GM18511 (cell line): ENCODE results near the gene KCNIP4.

Source experiments
- ATAC-seq: cut with Tn5 transposase; IDR thresholded peaks from one replicate; pipeline ENCODE4 v1.9.1; 2021; ENCODE audit warnings: mild to moderate bottlenecking, moderate library complexity; ENCODE audit not compliant: unreplicated experiment

Gene KCNIP4

GRCh38 chr4:21507439-21507838, 441.1 kb downstream of the KCNIP4 start:
- ATAC-seq, result no peak

GRCh38 chr4:21490682-21491081, 457.9 kb downstream of the KCNIP4 start:
- ATAC-seq, result no peak

DNA sequence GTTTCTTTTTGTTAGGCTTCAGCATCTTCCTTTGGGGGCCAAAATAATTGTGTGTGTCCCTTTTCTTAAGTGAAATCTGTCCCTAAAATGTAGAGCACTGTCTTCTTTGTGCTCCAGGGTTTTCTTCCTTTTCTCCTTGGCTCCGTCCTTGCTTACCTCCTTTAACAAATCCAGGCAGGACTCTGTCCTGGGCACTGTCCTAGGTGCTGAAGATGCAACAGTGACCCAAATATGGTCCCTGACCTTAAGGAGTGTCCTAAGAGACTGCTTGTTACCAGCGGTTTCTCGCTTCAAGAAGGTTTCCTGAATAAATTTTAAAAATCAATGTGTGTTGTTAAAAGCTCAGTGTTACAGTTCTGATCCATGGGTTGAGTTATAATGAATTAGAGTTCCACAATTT, 471.8 kb downstream of the KCNIP4 start:
- no peak for ATAC-seq

DNA sequence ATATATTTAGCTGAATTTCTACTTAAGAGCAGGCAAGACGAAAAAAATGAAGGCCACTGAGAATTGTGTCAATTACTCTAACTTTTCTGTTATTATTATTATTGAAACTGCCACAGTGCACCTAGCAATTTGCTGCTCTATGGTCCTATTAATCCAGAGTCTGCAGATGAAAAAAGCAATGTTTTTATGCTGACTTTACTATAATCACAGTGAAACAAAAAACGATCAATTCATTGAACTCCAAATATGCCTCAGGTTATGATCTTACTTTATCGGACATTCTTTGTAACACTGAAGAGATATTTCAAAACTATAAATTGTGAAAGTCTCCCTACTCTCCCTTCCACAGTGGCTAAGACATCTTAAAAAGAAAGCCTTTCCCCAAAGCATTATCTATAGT, 474.4 kb downstream of the KCNIP4 start:
- ATAC-seq, result no peak

DNA sequence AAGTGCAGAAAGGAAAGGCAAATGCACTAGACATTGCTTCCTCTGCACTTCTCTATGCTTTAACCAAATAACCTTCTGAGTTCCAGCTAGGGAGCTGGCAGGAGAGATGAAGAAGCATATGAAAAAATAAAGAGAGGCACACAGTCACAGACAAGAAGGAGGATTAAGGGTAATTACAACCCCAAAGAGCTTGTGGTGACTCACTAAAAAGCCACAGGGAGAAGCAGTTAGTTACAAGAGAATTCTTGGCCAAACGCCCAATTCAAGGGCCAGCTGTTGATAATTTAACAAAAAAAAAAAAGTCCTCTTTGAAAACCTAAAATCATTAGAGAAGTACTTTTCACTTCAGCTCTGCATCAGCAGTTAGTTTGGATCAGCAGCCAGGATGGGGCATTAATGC, 478.0 kb downstream of the KCNIP4 start:
- no peak for ATAC-seq

DNA sequence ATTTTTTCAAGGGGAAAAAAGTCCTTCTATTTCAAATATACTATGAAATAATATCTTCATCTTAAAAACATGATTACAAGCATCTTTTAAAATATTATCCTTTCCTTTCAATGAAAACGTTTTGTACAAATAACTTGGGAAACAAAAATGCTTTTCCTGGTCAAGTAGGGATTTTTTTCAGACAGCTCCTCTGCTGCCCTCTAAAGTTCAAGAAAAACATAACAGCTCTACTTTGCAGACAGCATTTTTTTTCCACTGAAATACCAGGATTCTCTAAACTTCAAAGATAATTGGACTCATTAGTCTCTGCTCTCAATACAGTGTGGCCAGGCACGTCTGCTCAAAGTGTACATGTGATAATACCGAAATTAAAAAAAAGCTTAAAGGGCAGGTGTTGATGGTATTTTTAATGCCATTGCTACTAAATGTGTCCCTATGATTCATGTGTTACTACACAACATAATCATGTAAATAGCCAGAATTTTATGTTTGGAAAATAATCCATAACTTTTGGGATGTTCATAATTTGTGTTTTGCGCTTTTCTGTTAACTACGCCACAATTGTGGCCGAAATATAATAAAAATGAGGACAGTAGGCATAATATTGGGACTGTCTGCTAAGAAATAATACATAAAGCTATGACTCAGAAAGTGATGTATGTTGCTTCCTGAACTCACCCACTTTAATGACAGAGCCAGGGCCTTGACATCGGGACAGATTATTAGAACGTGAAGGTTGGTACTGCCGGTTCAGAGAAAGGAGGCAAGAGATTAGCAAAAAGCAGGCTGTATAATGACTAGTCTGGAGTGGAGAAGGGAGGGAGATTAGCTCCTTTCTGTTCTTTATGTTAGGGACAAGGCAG, 478.9 kb downstream of the KCNIP4 start:
- ATAC-seq, result no peak

- ATAC-seq, result no peak
Measured at GRCh38 chr4:21467551-21467950, 481.0 kb downstream of the KCNIP4 start.

DNA sequence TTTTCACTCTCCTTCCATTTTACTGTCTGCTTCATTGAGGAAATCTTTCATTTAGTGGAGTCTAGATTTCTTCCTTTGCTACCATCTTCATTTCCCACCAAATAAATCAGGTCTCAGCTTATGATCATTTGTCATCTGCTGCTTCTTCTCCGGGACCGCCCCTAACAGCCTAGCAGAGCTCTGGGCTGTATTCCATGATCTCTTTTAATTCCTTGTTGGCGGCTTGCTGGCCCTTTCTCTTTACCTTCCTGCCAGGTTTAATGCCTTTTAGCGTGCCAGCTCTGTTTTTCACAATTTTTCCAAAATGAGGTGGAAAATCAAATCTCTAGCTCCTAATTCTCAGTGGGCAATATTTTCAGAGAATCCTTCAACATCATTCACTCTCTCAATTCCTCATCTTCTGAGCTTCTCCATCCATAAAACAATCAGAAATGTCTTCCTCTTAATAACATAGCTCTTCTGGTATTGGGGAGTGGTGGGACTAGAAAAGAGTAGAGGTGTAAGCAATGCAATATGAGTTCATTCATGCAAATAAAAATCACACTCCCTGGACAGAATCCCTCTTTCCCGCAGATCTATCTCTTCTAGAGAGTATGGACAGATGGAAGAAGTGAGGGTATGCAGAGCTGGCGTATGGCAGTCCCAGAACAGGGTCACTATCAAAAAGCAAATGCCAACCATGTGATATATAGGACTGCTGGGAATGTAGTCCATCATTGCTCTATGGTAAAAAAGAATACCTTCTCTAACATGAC, 491.3 kb downstream of the KCNIP4 start:
- no peak for ATAC-seq

DNA sequence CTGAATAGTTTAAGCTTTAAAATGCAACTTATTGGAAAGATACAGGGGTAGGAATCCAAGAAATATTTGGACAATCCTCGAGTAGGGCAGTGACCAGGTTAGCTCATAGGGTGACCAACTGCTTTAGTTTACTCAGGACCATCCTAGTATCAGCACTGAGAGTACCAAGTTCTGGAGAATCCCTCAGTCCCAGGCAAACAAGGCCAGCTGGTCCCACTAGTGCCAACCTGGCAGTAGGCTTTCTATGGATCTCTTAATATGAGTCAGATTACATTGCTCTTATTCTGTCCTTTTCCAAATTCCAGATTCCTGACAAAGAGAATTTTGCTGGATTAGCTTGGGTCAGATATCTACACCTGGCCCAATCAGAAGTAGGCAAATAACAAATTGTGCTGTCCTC, 493.7 kb downstream of the KCNIP4 start:
- no peak for ATAC-seq

DNA sequence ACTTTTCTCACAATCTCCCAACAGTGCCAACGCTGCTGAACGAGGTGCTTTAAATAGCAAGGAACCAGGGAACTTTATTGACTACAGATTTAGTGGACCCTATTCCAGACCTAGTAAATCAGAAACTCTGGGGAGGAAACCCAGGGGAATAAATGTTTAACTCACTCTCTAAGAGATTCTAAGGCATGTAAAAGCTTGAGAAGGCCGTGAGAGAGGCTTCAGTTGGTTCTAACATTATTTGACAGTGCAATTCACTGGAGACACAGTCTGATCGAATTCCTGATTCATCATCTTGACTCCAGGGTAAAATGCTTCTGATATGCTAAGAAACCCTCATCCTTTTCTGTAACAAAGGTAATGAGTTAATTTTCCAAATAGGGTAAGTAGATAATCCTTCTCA, 494.4 kb downstream of the KCNIP4 start:
- no peak for ATAC-seq

DNA sequence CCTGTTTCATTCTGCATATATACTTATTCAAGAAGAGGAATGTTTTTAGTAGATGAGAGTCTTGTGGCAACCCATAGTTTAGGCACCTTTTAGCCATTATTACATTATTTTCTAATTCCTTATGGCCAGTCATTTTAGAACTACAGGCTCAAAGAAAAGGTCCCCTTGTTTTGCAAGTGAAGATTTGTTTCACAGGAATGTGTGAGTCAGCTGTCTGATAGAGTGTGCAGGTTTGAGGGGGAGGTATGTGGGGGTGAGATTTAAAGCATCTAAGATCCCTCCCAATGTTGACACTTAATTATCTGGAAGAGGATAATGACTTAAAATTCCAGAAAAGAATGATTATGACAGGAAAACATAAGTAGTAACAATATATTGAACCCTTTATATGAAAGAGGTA, 495.6 kb downstream of the KCNIP4 start:
- no peak for ATAC-seq

DNA sequence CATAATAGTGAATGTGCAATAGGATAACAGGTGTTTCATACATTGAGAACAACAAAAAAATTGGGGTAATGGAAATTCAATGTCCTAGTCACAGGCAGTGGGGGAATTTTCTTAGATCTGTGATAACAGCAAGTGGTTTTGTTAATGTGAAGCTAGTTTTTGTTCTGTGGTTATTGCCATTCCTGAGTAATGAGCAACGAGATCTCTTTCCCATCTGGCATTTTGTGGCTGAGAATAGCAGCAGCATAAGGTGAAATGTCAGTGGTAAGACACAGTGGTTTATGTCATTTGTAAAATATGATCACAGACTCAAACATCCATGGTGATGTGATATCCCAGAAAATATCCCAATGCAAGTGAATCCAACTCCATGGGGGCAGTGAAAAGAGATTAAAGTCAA, 497.5 kb downstream of the KCNIP4 start:
- ATAC-seq, result no peak

- no peak for ATAC-seq
Measured at GRCh38 chr4:21450331-21450730, 498.2 kb downstream of the KCNIP4 start.

DNA sequence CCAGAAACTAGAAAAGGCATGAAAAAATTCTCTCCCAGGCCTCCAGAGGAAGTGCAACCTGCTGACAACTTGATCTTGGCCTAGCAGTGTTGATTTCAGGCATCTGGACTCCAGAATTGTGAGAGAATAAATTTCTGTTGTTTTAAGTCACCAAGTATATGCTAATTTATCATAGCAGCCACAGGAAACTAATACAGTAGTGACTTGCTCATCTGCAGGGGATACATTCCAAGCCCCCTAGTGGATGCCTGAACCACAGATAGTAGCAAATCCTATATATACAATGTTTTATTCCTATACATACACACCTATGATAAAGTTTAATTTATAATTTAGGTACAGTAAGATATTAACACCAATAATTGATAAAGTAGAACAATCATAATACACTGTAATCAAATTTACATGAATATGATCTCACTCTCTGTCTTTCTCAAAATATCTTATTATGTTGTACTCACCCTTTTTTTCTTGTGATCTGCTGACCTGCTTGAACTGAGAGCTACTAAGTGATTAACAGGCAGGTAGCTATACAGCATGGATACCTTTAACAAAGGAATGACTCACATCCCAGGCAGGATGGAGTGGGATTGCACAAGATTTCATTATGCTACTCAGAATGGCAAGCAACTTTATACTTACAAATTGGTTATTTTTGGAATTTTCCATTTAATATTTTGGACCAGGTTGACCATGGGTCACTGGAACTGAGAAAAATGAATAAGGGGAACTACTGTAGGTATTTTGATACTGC, 501.1 kb downstream of the KCNIP4 start:
- no peak for ATAC-seq

DNA sequence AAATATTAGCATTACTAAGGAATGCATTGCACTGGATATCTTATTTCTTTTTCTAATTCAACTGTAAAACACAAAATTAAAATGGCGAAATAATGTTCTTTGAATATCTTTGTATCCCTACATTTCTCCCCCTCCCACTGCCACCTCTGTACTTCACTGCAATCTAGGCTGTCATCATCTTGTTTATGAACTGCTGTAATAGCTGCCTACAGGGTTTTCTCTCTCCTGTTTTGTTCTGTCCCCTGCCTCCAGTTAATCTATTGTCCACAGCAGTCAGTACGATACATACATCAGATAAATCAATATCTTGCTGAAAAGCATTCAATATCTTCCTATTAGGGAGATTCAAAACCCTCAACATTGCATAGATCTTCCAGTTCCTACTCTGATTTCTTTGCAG, 528.4 kb downstream of the KCNIP4 start:
- ATAC-seq, result no peak

- ATAC-seq, result no peak
Measured at GRCh38 chr4:21415728-21416127, 532.8 kb downstream of the KCNIP4 start.

DNA sequence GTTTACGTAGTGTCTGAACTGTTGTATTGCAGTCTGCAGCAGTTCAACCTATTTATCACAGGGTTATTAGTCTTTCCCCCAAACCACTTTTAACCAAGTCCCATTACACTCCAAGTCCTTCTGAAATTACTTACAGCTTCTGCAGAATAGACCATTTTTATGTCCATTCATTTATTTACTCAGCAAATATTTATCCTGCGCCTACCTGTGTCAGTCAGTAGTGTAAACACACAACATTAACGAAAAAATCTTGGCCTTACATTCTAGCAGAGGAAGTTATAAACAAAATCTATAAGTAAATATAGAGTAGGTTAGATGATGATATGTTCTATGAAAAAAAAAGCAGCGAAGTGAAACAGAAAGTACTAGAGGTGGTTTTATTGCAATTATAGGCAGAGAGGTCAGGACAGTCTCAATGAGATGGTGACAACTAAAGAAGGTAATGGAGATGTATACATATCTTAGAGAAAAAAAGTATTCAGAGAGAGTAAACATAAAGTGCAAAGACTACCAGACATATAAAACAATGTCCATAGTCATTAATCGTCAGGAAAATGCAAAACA, 534.7 kb downstream of the KCNIP4 start:
- no peak for ATAC-seq

DNA sequence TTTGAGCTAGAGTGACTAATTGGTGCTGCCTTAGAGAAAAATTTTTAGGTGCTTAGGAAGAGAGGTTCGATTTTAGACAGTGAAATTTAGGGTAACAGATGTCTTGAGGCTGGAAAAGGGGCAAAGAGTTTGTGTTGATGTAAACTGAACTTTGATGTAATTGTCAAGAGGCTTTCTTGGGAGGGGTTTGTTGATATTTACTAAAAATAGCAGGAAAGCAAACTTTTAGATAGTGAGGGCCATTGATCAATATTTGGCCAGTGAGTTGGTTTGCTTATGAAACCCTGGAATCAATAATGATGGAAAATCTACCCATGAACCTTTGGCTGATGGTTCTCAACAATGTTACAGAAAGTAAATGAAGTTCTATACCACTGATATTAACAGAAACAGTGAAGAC, 537.5 kb downstream of the KCNIP4 start:
- ATAC-seq, result no peak

- ATAC-seq, result no peak
Measured at GRCh38 chr4:21410372-21410771, 538.2 kb downstream of the KCNIP4 start.

GRCh38 chr4:21387683-21388082, 560.9 kb downstream of the KCNIP4 start:
- no peak for ATAC-seq

GRCh38 chr4:21386166-21386780, 562.3 kb downstream of the KCNIP4 start:
- no peak for ATAC-seq
